Measurements from ENCODE around the gene PDGFB. TPM values are rescaled to one million over a fixed set of nuclear protein-coding genes. Genes with fewer than 3 reads are reported as not detected.

The PDGFB gene
- total and polyA plus RNA-seq, 7 donors: 5.2 to 16.4 (median 10.1) TPM

GRCh38 chr22:39275814-39276439 lies 31.1 kb upstream of the PDGFB start:
- no peak for TF ChIP-seq CTCF (IDR thresholded peaks at IDR 0.05)
- Histone ChIP-seq H3K27me3 (ENCODE audit: insufficient read depth in 3 of 3, low read length in 2 of 3) (no peaks in the 10 kb centered on the region), H3K4me1 (peaks cover 18% of the 10 kb centered on the region), H3K4me3 (no peak overlapping the region), H3K27ac (no peak overlapping the region), H3K36me3 (ENCODE audit: insufficient read depth in 1 of 2, low read depth in 1 of 2) (no peaks in the 10 kb centered on the region), H3K9me3 (no peaks in the 10 kb centered on the region)
- 80 to 87% (median 84%) methylated on average over 9 of the region's 9 CpGs for whole genome bisulfite sequencing, 3 donors
- DNase-seq (no peak), ATAC-seq (no peak)
- intact Hi-C loops (cut with DNase I): loop anchor here in 1 of 2 donors (5.0 kb wide), 1 partner anchor 34 kb away; the partner anchor contains the start of gene PDGFB

GRCh38 chr22:39273950-39274887 lies 29.4 kb upstream of the PDGFB start:
- TF ChIP-seq CTCF (IDR thresholded peaks at IDR 0.05): no peak
- no peak for DNase-seq
- Histone ChIP-seq H3K4me1 (peaks cover 18% of the 10 kb centered on the region), H3K4me3 (no peak overlapping the region), H3K9me3 (no peaks in the 10 kb centered on the region), H3K27ac (no peak overlapping the region), H3K27me3 (ENCODE audit: insufficient read depth in 3 of 3, low read length in 2 of 3) (no peaks in the 10 kb centered on the region), H3K36me3 (ENCODE audit: insufficient read depth in 1 of 2, low read depth in 1 of 2) (no peaks in the 10 kb centered on the region)
- 87 to 90% (median 88%) methylated on average over 17 of the region's 17 CpGs for WGBS, 3 donors
- no peak for ATAC-seq
- intact Hi-C loops (cut with DNase I): no loop called here

- Histone ChIP-seq H3K27ac (no peak overlapping the region), H3K27me3 (ENCODE audit: insufficient read depth in 3 of 3, low read length in 2 of 3) (no peaks in the 10 kb centered on the region), H3K4me3 (no peak overlapping the region), H3K4me1 (peaks cover 7% of the 10 kb centered on the region), H3K9me3 (no peaks in the 10 kb centered on the region), H3K36me3 (ENCODE audit: insufficient read depth in 1 of 2, low read depth in 1 of 2) (no peaks in the 10 kb centered on the region)
- ATAC-seq (no peak), DNase-seq (no peak)
- no peak for TF ChIP-seq CTCF (IDR thresholded peaks at IDR 0.05)
- intact Hi-C loops (cut with DNase I): no loop called here
- WGBS, 3 donors: 85 to 95% (median 92%) methylated on average over 9 of the region's 9 CpGs
These were observed 26.0 kb upstream of the PDGFB start for GRCh38 chr22:39270792-39271191.

- Histone ChIP-seq H3K27ac (peak overlapping the region; percentile 3), H3K27me3 (ENCODE audit: insufficient read depth in 3 of 3, low read length in 2 of 3) (no peaks in the 10 kb centered on the region), H3K4me1 (peaks cover 7% of the 10 kb centered on the region), H3K9me3 (no peaks in the 10 kb centered on the region), H3K36me3 (ENCODE audit: insufficient read depth in 1 of 2, low read depth in 1 of 2) (no peaks in the 10 kb centered on the region), H3K4me3 (no peak overlapping the region)
- DNase-seq (no peak), ATAC-seq (peak in 1 of 4 donors; percentile 24)
- intact Hi-C loops (cut with DNase I): no loop called here
- TF ChIP-seq CTCF (IDR thresholded peaks at IDR 0.05): no peak
- WGBS, 3 donors: 67 to 76% (median 72%) methylated on average over 5 of the region's 5 CpGs
These were observed 25.5 kb upstream of the PDGFB start for GRCh38 chr22:39270280-39270679.

Measured in psoas muscle (tissue), 8 donors.